NCI-H524 treated with DMSO at 0.1 percent for 48 hours (cell line): ENCODE results near the gene HNRNPLL.
A peak's percentile ranks its signal among the peaks of the same experiment; 100 is the strongest.
"Not testable (repeated sequence)": the region's sequence is repeated elsewhere in the genome, so short reads cannot be mapped to it uniquely, and the experiment has no call there.

ENCODE experiments used
- DNase-seq: peaks from one replicate; lab custom pipeline; 2025; lab: John Stamatoyannopoulos, UW

HNRNPLL gene

DNA sequence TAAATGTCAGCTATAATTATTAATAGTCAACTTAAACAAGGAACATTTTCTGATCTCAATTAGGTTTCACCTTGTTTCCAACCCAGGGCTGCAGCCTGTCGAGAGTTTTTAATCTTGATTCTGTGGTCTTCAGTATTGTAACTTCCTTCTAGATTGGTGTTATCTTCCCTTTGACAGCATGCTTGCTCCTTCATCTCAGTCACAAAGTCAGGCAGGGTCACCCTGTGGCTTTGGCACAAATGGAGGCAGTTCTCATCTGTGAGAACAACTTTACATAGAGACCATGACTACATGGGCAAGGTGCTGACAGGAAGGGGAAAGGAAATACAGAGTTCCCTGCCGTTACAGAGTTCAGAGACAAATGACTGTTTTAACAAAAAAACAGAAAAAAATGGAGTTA lies 50.5 kb downstream of the HNRNPLL start:
- no peak for DNase-seq

DNA sequence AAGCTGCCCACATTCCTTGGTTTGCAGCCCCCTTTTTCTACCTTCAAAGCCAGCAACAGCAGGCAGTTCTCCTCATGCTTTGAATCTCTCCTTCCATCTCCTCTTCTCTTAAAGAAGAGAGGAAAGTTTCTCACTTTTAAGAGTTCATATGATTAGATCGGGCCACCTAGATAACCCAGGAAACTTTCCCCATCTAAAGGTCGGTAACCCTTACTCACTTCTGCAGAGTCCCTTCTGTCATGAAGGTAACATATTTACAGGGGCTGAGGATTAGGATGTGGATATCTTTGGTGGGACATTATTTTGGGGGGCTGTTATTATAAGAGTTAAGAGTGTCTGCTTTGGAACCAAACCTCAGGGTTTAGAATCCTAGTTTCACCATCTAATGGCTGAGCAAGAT lies 51.0 kb downstream of the HNRNPLL start:
- no peak for DNase-seq

- DNase-seq, result no peak
Measured at GRCh38 chr2:38551171-38551570, 51.6 kb downstream of the HNRNPLL start.

DNA sequence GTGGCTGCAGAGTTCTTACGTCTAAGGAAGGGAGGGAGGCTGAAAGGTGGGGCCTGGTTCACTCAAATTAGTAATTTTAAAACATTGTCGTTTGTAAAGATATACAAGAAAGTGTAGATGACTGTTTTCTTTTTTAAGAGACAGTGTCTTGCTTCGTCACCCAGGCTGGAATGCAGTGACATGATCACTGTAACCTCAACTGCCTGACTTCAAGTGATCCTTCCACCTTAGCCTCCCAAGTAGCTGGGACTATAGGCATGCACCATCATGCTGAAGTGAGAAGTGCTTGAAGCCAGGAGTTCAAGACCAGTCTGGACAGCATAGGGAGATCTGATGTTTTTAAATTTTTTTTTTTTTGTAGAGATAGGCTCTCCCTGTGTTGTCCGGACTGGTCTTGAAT lies 52.9 kb downstream of the HNRNPLL start:
- DNase-seq, result no peak

GRCh38 chr2:38549071-38549704 lies 53.5 kb downstream of the HNRNPLL start:
- DNase-seq, result peak; percentile 72

- no peak for DNase-seq
Measured at GRCh38 chr2:38547791-38548190, 54.9 kb downstream of the HNRNPLL start.

GRCh38 chr2:38546585-38546984 lies 56.1 kb downstream of the HNRNPLL start:
- no peak for DNase-seq

DNA sequence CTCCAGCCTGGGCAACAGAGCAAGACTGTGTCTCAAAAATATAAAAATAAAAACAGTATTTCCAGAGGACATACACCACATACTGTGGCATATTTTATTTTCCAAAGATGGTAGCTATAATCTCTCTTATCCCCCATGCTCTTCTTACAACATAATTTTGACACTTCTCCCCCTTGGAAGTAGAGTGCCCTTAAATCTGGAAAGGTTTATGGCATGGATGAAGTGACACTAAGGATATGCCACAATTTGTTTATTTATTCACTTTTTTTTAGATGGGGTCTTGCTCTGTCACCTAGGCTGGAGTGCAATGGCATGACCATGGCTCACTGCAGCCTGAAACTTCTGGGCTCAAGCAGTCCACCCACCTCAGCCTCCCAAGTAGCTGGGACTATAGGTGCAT lies 56.7 kb downstream of the HNRNPLL start:
- no peak for DNase-seq

DNA sequence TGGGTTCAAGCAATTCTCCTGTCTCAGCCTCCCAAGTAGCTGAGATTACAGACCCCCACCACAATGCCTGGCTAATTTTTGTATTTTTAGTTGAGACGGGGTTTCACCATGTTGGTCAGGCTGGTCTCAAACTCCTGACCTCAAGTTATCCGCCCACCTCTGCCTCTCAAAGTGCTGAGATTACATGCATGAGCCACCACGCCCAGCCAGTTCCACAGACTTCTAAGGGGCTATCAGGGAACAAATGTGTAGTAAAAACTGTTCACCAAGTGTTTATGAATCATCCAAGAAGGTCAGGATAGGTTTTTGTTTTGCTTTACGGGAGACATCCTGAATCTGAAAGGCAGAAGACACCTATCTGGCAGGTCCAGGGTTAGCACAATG lies 60.5 kb downstream of the HNRNPLL start:
- DNase-seq, result not testable (repeated sequence)

GRCh38 chr2:38540580-38541286 lies 62.0 kb downstream of the HNRNPLL start:
- DNase-seq, result no peak

- no peak for DNase-seq
Measured at GRCh38 chr2:38539086-38539485, 63.6 kb downstream of the HNRNPLL start.

DNA sequence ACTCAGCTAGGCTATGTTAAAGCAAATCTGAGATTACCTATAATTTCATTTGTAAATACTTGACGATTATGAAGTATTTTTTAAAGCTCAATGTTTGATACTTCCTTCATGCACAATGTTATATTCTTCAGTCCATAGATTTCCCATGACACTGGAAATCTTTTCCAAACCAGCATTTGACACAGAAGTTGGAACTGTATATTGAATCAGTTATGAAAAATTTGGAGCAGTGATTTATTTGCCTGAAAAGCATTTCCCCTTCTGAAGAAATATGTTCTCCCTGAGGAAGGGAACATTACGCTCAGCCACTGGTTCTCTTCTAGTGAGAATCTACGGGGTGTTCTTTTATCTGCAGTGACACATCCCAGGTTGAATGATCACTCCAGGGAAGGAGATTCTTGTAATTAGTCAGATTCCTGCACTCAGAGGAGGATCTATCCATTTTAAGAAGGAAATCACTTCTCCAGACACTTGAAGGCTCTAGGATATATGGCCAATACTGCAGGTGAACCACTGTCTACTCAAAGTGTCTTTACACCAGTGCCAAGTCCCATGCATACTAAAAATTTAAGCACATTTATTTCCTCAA lies 64.7 kb downstream of the HNRNPLL start:
- no peak for DNase-seq

GRCh38 chr2:38537296-38537695 lies 65.4 kb downstream of the HNRNPLL start:
- DNase-seq, result not testable (repeated sequence)

DNA sequence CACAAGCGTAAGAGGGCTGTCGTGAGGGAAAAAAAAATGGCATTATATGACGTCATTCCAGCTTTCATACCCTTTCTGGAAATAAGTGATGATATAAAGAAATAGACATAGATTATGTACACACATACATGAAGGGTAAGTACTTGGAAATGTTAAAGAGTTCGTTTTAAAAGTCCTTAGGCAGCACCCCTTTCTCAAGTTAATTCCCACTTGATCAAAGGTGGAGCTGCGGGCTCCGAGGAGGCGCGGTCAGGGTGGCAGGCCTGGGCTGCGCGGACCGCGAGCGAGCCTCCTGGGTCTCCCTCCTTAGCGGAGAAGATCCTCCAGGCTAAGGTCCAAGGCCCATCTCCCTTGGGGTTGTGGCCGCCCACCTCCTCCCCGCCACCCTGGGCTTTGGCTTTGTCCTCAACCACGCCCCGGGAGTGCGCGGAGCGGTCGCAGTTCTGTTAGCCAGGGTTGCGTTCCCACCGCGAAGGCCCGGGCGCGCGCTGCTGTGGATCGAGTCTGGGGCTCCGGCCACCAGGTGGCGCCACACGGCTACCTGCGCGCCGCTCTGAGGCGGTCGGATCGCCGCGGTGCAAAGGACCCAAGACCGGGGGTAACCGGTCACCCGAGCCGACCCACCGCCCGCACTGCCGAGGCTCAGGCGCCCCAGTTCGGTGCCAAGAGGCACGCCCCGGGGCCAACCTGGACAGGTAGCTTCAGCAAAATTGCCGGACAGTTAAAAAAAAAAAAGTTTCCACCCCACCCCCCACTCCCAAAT lies 66.8 kb downstream of the HNRNPLL start:
- no peak for DNase-seq

GRCh38 chr2:38535404-38535743 lies 67.4 kb downstream of the HNRNPLL start:
- no peak for DNase-seq

GRCh38 chr2:38534746-38535403 lies 67.9 kb downstream of the HNRNPLL start:
- no peak for DNase-seq

DNA sequence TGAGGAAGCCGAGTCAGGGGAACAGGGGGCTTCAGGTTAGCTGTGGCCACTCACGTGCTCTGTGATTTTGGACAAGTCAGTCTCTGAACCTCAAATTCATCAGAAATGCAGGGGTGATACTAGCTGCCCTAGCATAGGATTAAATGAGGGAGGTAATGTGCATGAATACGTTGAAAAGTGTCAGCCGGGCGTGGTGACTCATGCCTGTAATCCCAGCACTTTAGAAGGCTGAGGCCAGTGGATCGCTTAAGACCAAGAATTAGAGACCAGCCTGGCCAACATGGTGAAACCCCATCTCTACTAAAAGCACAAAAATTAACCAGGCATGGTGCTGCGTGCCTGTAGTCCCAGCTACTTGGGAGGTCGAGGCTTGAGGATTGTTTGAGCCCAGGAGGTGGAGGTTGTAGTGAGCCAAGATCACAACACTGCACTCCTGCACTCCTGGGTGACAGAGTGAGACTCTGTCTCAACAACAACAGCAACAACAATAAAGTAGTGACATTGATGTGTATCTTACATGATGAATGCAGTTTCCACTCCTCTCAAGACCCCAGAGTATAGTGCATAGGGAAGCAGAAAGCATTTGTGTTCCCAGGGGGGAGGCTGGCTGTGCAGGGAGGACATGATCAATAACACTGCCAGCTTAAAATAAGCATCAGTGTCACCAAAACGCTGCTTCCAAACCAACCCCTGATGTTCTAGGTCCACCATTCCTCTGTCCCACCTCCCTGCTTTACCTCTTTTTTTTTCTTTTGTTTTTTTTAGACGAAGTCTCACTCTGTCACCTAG lies 68.8 kb downstream of the HNRNPLL start:
- DNase-seq, result no peak

- DNase-seq, result no peak
Measured at GRCh38 chr2:38533180-38533579, 69.5 kb downstream of the HNRNPLL start.

DNA sequence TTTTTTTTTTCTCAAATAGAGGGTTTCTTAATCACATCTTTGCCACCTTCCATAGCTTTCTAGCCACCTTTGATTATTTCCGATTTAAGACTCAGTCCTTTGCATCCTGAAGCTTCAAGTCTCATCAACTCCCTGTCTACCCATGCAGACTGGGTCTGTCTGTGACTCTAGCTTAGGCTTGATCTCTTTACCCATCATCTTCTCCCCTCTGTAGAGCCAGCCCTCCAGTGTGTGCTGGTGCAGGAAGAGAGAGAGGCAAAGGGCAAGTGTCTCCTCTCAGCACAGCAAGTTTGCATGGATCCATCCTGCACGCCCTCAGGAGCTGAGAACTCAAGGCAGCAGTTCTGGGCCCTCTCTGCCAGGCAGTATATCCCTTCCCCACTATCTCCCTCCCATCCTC lies 70.4 kb downstream of the HNRNPLL start:
- DNase-seq, result no peak

GRCh38 chr2:38529208-38529607 lies 73.5 kb downstream of the HNRNPLL start:
- DNase-seq, result no peak

DNA sequence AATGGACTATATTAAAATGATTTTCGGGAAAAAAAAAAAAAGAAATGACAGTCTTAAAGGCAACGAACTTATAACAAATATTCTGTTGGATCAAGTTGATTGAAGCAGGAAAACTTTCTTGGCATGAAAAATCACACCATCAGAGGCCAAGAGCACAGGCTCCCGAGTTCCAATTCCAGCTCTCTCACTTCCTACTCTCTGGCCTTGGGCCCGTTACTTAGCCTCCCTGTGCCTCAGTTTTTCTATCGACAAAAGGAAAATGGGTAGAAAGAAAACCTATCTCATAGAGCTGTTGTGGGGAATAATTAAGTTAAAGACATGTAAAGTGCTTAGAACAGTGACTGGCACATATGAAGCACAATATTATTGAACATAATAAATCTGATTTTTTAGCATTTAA lies 74.2 kb downstream of the HNRNPLL start:
- DNase-seq, result no peak

- peak; percentile 42 for DNase-seq
Measured at GRCh38 chr2:38528008-38528442, 74.7 kb downstream of the HNRNPLL start.
